Left ventricle myocardium inferior (tissue), 1 donor: Measurements from ENCODE around the gene ACTR3. TPM values are rescaled to one million over a fixed set of nuclear protein-coding genes. Genes with fewer than 3 reads are reported as not detected.

Source experiments
- DNase-seq: peaks from one replicate; pipeline ENCODE4 v3.0.0-alpha.2; 2020
- H3K27ac ChIP-seq: fragments of 200-600 bp; replicated peaks from 2 replicates; pipeline ENCODE4 v1.8.0; 2021
- H3K27me3 ChIP-seq: fragments of 200-600 bp; 2 replicates; pipeline ENCODE4 v1.8.0; 2021; ENCODE audit warnings: low read depth
- H3K36me3 ChIP-seq: fragments of 200-600 bp; 2 replicates; pipeline ENCODE4 v1.8.0; 2021
- H3K4me1 ChIP-seq: fragments of 200-600 bp; 2 replicates; pipeline ENCODE4 v1.8.0; 2021
- H3K4me3 ChIP-seq: fragments of 200-600 bp; 2 replicates; pipeline ENCODE4 v1.8.0; 2021; ENCODE audit warnings: mild to moderate bottlenecking, moderate library complexity
- H3K9me3 ChIP-seq: fragments of 200-600 bp; replicated peaks from 2 replicates; pipeline ENCODE4 v1.8.0; 2021
- intact Hi-C: fragments of 100-400 bp; cut with micrococcal nuclease; formaldehyde crosslinking; loops from one replicate; pipeline ENCODE4 v1.11.0; 2022
- total RNA-seq: library from RNA; stranded (reverse); fragmentation: NEBNext Ultra II Directional; extraction: Animal tissue kit (Norgen Biotek cat#: 25700); gene quantifications from one replicate; pipeline ENCODE4 v1.2.1, GENCODE V29; 2021
- TF ChIP-seq, protein P1 (sequence below): fragments of 200-600 bp; IDR thresholded peaks from 2 replicates; pipeline ENCODE4 v1.8.0; 2021; ENCODE audit warnings: antibody characterized with exemption, mild to moderate bottlenecking, borderline replicate concordance
- donor health status: DM: no; HTN: yes; CAD: no; lungs with severe emphysema.

ACTR3 gene
- total RNA-seq, 1 donor from 2014 or later: 108 TPM

DNA sequence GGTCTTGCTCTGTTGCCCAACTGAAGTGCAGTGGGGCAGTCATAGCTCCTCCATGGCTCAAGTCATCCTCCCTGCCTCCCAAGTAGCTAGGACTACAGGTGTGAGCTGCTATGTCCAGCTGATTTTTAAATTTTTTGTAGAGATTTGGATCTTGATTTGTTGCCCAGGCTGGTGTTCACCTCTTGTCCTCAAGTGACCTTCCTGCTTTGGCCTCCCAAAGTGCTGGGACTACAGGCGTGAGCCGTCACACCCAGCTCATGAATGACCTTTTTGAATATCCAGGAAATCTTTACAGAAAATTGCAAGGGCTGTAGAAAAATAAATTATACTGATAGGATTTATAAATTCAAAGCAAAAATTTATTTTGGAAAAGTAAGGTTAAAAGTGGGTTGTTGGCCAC, 17.4 kb downstream of the ACTR3 start:
- Histone ChIP-seq H3K27me3 (no peaks in the 10 kb centered on the region), H3K27ac (no peak overlapping the region), H3K36me3 (no peaks in the 10 kb centered on the region), H3K4me3 (no peak overlapping the region), H3K4me1 (peaks cover 74% of the 10 kb centered on the region), H3K9me3 (no peaks in the 10 kb centered on the region)
- intact Hi-C loops: no loop called here
- TF ChIP-seq, protein P1, sequence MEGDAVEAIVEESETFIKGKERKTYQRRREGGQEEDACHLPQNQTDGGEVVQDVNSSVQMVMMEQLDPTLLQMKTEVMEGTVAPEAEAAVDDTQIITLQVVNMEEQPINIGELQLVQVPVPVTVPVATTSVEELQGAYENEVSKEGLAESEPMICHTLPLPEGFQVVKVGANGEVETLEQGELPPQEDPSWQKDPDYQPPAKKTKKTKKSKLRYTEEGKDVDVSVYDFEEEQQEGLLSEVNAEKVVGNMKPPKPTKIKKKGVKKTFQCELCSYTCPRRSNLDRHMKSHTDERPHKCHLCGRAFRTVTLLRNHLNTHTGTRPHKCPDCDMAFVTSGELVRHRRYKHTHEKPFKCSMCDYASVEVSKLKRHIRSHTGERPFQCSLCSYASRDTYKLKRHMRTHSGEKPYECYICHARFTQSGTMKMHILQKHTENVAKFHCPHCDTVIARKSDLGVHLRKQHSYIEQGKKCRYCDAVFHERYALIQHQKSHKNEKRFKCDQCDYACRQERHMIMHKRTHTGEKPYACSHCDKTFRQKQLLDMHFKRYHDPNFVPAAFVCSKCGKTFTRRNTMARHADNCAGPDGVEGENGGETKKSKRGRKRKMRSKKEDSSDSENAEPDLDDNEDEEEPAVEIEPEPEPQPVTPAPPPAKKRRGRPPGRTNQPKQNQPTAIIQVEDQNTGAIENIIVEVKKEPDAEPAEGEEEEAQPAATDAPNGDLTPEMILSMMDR: no peak
- no peak for DNase-seq

DNA sequence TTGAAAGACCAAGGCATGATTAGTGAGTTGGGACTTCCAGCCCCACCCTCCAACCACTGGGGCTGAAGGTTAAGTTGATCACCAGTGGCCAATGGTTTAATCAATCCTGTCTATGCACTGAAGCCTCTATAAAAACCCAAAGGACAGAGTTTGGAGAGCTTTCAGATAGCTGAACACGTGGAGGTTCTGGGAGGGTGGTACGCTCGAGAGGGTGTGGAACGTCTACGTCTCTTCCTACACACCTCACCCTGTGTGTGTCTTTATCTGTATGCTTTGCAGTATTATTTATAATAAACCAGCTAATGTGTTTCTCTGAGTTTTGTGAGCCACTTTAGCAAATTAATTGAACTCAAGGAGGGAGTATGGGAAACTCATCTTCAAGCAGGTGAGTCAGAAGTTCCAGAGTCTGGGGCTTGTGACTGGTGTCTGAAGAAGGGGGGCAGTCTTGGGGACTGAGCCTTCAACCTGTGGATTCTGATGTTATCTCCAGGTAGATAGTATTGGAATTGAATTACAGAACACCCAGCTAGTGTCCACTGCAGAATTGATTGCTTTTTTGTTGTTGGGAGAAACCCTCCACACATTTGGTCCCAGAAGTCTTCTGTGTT, 20.3 kb downstream of the ACTR3 start:
- H3K9me3 ChIP-seq: no peaks in the 10 kb centered on the region
- TF ChIP-seq, protein P1: no peak
- H3K4me3 ChIP-seq: no peak overlapping the region
- no peak for DNase-seq
- intact Hi-C loops: no loop called here
- H3K27ac ChIP-seq: no peak overlapping the region
- peaks cover 45% of the 10 kb centered on the region for H3K4me1 ChIP-seq
- H3K36me3 ChIP-seq: peaks cover 11% of the 10 kb centered on the region
- H3K27me3 ChIP-seq: no peaks in the 10 kb centered on the region

DNA sequence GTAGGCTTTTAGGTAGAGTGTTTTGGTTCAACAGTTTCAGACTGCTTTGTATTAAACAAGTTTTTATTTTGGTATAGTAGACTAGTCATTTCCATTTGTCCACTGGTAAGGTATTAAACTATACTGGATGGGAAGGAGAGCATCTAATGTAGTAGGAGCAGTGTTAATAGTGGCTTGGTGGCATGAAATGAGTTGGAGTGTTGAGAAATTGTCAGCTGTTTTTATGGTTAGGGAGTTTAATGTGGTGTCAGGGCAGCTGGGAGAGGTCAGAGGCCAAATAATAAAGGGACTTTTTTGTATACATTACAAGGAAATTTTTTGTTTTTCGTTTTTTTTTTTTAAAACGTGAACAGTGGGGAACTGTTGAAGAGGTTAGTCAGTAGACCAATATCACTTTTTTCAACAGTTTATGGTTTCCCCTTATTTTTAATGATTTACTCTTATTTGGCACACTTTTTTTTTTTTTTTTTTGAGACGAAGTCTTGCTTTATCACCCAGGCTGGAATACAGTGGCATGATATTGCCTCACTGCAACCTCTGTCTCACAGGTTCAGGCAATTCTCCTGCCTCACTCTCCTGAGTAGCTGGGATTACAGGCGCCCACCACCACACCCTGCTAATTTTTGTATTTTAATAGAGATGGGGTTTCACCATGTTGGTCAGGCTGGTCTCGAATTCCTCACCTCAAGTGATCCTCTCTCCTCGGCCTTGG, 21.2 kb downstream of the ACTR3 start:
- peaks cover 45% of the 10 kb centered on the region for H3K4me1 ChIP-seq
- intact Hi-C loops: no loop called here
- peaks cover 12% of the 10 kb centered on the region for H3K36me3 ChIP-seq
- TF ChIP-seq, protein P1: no peak
- H3K9me3 ChIP-seq: no peaks in the 10 kb centered on the region
- H3K4me3 ChIP-seq: no peak overlapping the region
- no peak for DNase-seq
- H3K27ac ChIP-seq: no peak overlapping the region
- no peaks in the 10 kb centered on the region for H3K27me3 ChIP-seq

DNA sequence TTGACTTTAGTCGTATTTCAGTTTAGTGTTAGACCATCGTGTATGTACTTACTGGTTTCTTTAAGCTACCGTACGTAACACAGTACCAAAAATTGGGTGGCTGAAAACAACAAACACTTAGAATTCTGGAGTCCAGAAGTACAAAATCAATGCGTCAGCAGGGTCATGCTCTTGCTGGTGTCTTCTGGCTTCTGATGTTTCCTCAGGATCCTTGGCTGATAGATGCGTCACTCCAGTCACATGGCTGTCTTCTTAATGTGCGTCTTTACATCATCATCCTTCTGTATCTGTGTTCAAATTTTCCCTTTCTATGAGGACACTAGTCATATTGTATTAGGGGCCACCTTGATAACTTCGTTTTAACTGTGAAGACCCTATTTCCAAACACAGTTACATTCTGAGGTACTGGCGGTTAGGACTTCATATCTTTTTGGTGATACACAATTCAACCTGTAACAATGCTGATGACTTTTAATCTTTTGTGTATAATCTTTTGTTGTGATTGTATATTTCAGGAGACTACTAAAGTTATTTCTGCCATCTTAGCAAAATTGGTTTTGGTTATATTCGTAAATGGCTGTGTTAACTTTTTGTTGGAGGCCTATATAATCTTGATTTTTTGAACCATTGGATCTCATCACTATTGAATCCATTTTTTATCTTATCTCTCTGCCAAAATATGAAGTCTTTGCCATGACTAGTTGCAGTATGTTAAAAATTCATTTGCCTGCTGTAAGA, 25.4 kb downstream of the ACTR3 start:
- intact Hi-C loops: no loop called here
- H3K36me3 ChIP-seq: peaks cover 46% of the 10 kb centered on the region
- H3K4me1 ChIP-seq: peaks cover 12% of the 10 kb centered on the region
- TF ChIP-seq, protein P1: no peak
- DNase-seq: no peak
- no peak overlapping the region for H3K27ac ChIP-seq
- H3K27me3 ChIP-seq: no peaks in the 10 kb centered on the region
- H3K4me3 ChIP-seq: no peak overlapping the region
- H3K9me3 ChIP-seq: no peaks in the 10 kb centered on the region

DNA sequence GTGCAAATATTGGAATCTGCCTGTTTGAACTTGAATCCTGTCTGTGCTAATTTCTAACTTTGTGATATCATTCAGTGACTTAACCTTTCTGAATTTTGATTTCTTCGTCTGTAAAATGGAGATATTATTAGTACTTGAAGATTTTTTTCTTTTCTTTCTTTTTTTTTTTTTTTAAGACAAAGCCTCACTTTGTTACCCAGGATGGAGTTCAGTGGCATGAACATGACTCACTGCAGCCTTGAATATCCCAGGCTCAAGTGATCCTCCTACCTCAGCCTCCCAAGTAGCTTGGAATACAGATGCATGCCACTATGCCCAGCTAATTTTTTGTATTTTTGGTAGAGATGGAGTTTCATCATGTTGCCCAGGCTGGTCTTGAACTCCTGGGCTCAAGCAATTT, 28.3 kb downstream of the ACTR3 start:
- TF ChIP-seq, protein P1: no peak
- H3K9me3 ChIP-seq: no peaks in the 10 kb centered on the region
- intact Hi-C loops: no loop called here
- no peak overlapping the region for H3K4me3 ChIP-seq
- no peaks in the 10 kb centered on the region for H3K4me1 ChIP-seq
- no peaks in the 10 kb centered on the region for H3K27me3 ChIP-seq
- H3K36me3 ChIP-seq: peaks cover 48% of the 10 kb centered on the region
- DNase-seq: no peak
- no peak overlapping the region for H3K27ac ChIP-seq
